Measurements from ENCODE around the gene MTUS2. TPM values are rescaled to one million over a fixed set of nuclear protein-coding genes. Genes with fewer than 3 reads are reported as not detected.

The MTUS2 gene
- total RNA-seq, 4 donors from 2014 or later, result 0.44 to 1.1 (median 0.48) TPM; not detected in 1

- ATAC-seq (ENCODE audit: low FRiP score) (no peak), DNase-seq (ENCODE audit: low spot score) (no peak)
Measured at GRCh38 chr13:29165840-29166239, 345.7 kb downstream of the MTUS2 start.

GRCh38 chr13:29170436-29171082 lies 350.4 kb downstream of the MTUS2 start:
- ATAC-seq (ENCODE audit: low FRiP score), result no peak
- DNase-seq (ENCODE audit: low spot score), result no peak

More at GRCh38 chr13:29165840-29166239, 345.7 kb downstream of the MTUS2 start:
- TF ChIP-seq CTCF (IDR thresholded peaks at IDR 0.05), result no peak

GRCh38 chr13:29171244-29171643 lies 351.1 kb downstream of the MTUS2 start:
- no peak for ATAC-seq (ENCODE audit: low FRiP score)
- TF ChIP-seq CTCF (IDR thresholded peaks at IDR 0.05), result no peak

More at GRCh38 chr13:29170436-29171082, 350.4 kb downstream of the MTUS2 start:
- TF ChIP-seq CTCF (IDR thresholded peaks at IDR 0.05), result no peak

GRCh38 chr13:29174093-29174492 lies 354.0 kb downstream of the MTUS2 start:
- ATAC-seq (ENCODE audit: low FRiP score) (no peak), DNase-seq (ENCODE audit: low spot score) (no peak)
- no peak for TF ChIP-seq CTCF (IDR thresholded peaks at IDR 0.05)

More at GRCh38 chr13:29171244-29171643, 351.1 kb downstream of the MTUS2 start:
- no peak for DNase-seq (ENCODE audit: low spot score)

GRCh38 chr13:29175250-29175873 lies 355.2 kb downstream of the MTUS2 start:
- no peak for ATAC-seq (ENCODE audit: low FRiP score)
- TF ChIP-seq CTCF (IDR thresholded peaks at IDR 0.05), result no peak
- no peak for DNase-seq (ENCODE audit: low spot score)

GRCh38 chr13:29180055-29180454 lies 359.9 kb downstream of the MTUS2 start:
- no peak for DNase-seq (ENCODE audit: low spot score)
- no peak for ATAC-seq (ENCODE audit: low FRiP score)
- TF ChIP-seq CTCF (IDR thresholded peaks at IDR 0.05), result no peak

GRCh38 chr13:29182216-29182615 lies 362.1 kb downstream of the MTUS2 start:
- no peak for ATAC-seq (ENCODE audit: low FRiP score)
- no peak for DNase-seq (ENCODE audit: low spot score)
- no peak for TF ChIP-seq CTCF (IDR thresholded peaks at IDR 0.05)
